Loucy (cell line): ENCODE measurements around the gene BRD9.

Experiments used
- CTCF ChIP-seq: fragments of 200-600 bp; sonication (generic); conservative IDR thresholded peaks from 2 replicates; pipeline ENCODE4 v1.5.1; 2014; ENCODE audit warnings: mild to moderate bottlenecking, antibody characterized with exemption, low read length
- EZH2phosphoT487 ChIP-seq: fragments of 200-600 bp; IDR thresholded peaks from 2 replicates; pipeline ENCODE4 v1.6.1; 2018; ENCODE audit warnings: antibody characterized with exemption, mild to moderate bottlenecking, moderate library complexity, borderline replicate concordance

- TF ChIP-seq EZH2phosphoT487 (no peak), CTCF (no peak)
These were observed 46.8 kb upstream of the BRD9 start for GRCh38 chr5:939368-939767.
